ENCODE measurements around the gene LIMCH1. TPM values are rescaled to one million over a fixed set of nuclear protein-coding genes. Genes with fewer than 3 reads are reported as not detected.

Gene LIMCH1
- total RNA-seq, 1 donor = 8.7 TPM

DNA sequence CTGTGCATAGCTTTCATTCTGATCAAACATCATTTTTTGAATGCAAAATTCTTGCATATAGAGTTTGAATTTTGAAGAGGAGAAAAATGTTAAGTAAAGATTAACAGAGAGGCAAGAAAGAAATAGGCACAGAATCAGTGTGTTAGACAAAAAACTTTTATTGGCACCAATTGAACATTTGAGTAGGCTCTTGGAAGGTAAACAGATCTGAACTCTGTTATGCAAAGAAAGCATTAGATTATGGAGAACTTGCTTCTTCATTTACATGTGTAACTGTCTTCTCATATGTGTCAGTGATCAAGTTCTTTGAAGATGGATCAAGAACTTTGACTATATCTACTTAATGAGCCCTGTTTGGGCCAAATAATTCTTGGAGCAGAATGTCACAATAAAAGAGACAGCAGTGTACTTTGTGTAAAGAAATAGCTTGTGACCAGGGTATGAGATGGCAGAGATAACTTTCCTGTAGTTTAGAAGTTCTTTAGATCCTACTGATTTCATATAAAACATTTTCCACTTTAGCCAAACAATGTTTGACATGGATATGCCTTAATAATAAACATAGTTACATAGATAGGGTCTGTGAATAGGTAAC, 61.3 kb downstream of the LIMCH1 start:
- no peak for DNase-seq (ENCODE audit: low read depth)
- TF ChIP-seq, protein P1, sequence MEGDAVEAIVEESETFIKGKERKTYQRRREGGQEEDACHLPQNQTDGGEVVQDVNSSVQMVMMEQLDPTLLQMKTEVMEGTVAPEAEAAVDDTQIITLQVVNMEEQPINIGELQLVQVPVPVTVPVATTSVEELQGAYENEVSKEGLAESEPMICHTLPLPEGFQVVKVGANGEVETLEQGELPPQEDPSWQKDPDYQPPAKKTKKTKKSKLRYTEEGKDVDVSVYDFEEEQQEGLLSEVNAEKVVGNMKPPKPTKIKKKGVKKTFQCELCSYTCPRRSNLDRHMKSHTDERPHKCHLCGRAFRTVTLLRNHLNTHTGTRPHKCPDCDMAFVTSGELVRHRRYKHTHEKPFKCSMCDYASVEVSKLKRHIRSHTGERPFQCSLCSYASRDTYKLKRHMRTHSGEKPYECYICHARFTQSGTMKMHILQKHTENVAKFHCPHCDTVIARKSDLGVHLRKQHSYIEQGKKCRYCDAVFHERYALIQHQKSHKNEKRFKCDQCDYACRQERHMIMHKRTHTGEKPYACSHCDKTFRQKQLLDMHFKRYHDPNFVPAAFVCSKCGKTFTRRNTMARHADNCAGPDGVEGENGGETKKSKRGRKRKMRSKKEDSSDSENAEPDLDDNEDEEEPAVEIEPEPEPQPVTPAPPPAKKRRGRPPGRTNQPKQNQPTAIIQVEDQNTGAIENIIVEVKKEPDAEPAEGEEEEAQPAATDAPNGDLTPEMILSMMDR (IDR thresholded peaks at IDR 0.05; ENCODE audit: insufficient read depth, low read length) = no peak
- no peak overlapping the region for H3K4me3 ChIP-seq (ENCODE audit: low read depth, low read length)

DNA sequence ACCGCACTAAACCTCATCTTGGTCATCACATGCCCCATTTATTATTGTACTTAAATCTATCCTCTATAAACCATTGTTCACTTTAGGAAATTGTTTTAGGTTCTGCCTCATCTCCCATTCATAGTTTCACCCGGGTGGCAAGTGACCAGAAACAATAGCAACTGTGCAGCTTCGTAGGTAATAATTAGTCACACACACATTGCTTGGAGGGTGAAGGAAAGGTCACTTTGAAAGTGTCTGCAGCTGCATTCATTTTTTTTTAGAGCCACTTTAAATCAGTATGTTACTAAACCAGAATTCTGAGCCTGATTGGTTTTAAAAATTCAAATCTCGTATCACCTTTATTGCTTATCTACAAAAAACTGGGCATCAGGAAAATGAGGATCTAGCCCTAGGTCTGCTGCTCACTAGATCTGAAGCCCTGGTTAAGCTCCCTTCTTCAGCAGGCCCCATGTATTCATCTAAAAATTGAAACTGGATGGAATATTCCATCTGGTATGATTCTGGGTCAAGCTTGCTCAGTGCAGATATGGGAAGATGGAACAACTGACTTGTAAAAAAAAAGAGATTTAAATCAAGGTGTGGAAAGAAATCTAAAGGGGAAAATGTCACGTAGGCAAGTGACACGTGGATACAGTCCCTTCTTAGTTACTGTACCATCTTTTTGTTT, 62.4 kb downstream of the LIMCH1 start:
- no peak overlapping the region for H3K4me3 ChIP-seq (ENCODE audit: low read depth, low read length)
- TF ChIP-seq, protein P1 (IDR thresholded peaks at IDR 0.05; ENCODE audit: insufficient read depth, low read length) = no peak
- peak; percentile 15 for DNase-seq (ENCODE audit: low read depth)

DNA sequence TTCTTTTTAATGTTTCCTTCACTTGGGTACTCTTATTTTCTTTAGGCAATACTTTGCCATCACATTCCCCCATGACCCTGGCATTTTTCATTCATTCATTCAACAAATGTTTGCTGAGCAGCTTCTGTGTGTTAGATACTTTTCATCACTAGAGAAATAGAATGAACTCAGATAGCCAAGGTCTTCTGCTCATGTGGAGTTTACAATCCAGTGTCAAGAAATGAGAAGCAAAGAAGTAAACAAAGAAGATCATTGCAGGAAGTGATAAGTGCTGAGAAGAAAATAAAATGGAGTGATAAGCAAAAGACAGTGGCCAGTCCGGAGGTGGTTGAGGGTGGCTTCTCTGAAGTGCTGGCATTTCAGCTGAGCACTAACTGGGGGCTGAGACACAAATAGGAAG, 63.1 kb downstream of the LIMCH1 start:
- TF ChIP-seq, protein P1 (IDR thresholded peaks at IDR 0.05; ENCODE audit: insufficient read depth, low read length) = no peak
- no peak for DNase-seq (ENCODE audit: low read depth)

DNA sequence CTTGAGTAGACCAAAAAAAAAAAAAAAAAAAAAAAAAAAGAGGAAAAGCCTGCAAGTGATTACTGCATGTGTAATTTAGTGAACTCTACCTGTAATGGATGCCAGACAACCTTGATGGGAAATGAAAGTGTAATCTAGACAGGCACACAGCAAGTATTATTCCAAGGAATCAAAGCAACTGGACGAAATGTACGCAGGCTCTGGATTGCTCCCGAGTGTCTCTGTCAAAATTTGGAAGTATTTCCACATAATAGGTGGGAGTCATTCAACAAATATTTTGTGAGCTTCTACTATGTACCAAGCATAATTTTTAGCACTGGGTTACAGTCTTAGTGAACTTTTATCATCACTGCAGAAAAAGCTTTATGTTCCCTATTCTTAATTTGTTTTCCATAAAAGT, 64.2 kb downstream of the LIMCH1 start:
- no peak for DNase-seq (ENCODE audit: low read depth)
- TF ChIP-seq, protein P1 (IDR thresholded peaks at IDR 0.05; ENCODE audit: insufficient read depth, low read length) = no peak
- no peak overlapping the region for H3K4me3 ChIP-seq (ENCODE audit: low read depth, low read length)

More for the DNA sequence above, 63.1 kb downstream of the LIMCH1 start:
- no peak overlapping the region for H3K4me3 ChIP-seq (ENCODE audit: low read depth, low read length)

DNA sequence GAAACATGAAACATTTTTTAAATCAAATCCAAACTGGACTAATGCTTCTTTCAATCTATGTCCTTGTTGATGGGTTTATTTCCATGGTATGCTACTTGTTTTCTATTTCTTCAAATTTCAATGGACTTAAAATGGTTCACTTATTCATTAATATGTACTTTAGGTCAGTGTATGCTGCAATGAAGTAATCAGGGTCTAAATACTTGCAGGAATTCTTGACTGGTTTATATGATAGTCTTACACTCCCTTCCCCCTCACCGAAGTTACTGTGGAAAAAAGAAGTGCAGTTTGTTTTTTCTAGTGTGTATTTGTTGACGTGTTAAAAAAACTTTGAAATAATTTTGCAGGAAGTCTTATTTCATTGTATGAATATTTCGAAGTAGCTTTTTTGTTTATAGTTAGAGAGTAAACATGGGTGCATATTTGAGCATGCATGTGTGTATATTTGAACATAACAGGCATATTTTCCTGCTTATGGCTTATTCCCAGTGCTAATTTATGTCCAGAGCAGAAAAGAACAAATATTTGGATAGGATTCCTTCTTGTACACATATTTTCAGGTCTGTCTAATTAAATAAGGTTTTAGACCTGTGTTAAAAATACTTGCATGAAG, 65.0 kb downstream of the LIMCH1 start:
- TF ChIP-seq, protein P1 (IDR thresholded peaks at IDR 0.05; ENCODE audit: insufficient read depth, low read length) = no peak
- no peak for DNase-seq (ENCODE audit: low read depth)

DNA sequence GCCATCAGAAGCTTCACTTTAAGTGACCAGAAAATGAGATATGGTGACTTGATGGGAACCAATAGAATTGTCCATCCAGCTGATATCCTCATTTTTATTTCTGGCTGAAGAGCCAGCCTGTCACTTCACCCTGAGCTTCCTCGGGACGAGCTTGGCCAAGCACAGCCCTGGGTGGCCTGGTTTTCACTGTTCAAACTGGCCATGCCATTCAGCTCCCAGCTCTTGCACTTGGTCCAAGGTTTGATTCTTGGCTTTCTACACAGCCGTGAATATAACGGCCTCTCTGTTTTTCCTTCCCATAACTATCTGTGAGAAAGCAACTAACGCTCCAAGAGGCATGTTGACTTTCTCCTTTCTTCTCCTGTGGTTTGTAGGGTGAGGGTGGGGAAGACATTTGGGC, 71.9 kb downstream of the LIMCH1 start:
- DNase-seq (ENCODE audit: low read depth) = no peak
- TF ChIP-seq, protein P1 (IDR thresholded peaks at IDR 0.05; ENCODE audit: insufficient read depth, low read length) = no peak

More for the DNA sequence above, 65.0 kb downstream of the LIMCH1 start:
- H3K4me3 ChIP-seq (ENCODE audit: low read depth, low read length) = no peak overlapping the region

More for the DNA sequence above, 71.9 kb downstream of the LIMCH1 start:
- no peak overlapping the region for H3K4me3 ChIP-seq (ENCODE audit: low read depth, low read length)
